Fibroblast of villous mesenchyme (primary cell): ENCODE data around the gene BUD31. TPM values are rescaled to one million over a fixed set of nuclear protein-coding genes. Genes with fewer than 3 reads are reported as not detected.
A peak's percentile ranks its signal among the peaks of the same experiment; 100 is the strongest.
"Not testable (repeated sequence)": the region's sequence is repeated elsewhere in the genome, so short reads cannot be mapped to it uniquely, and the experiment has no call there.

Experiments
- DNase-seq: peaks from one replicate; pipeline ENCODE4 v3.0.0-alpha.2; 2010; ENCODE audit warnings: low read depth
- H3K4me3 ChIP-seq: 2 replicates; pipeline ENCODE4 v1.5.1; 2011; ENCODE audit warnings: low read depth, mild to moderate bottlenecking, low read length
- CTCF ChIP-seq: IDR thresholded peaks from 2 replicates; pipeline ENCODE4 v1.5.1; 2012; ENCODE audit warnings: low read depth, mild to moderate bottlenecking, low read length; ENCODE audit not compliant: insufficient read depth
- total RNA-seq: library from RNA; depleted of rRNA; stranded (reverse); fragments of >200 nt; gene quantifications from 2 replicates; pipeline ENCODE4 v1.2.3, GENCODE V29; 2012

BUD31 gene
- total RNA-seq, 1 donor: 101 TPM

GRCh38 chr7:99374111-99375064, 34.4 kb upstream of the BUD31 start, which contains the start of gene ARPC1B:
ARPC1B (plus strand) TSS chr7:99374730; CDS start chr7:99385715, 10,985 bp downstream.
- peak within 1 kb of the TSS; percentile 78 for H3K4me3 ChIP-seq
- peak; percentile 67 for DNase-seq
- TF ChIP-seq CTCF: no peak

- peak; percentile 68 for DNase-seq
- TF ChIP-seq CTCF: no peak
- peak overlapping the region; percentile 78 for H3K4me3 ChIP-seq
Measured at GRCh38 chr7:99375070-99375807, 33.5 kb upstream of the BUD31 start.

GRCh38 chr7:99379043-99379577, 29.7 kb upstream of the BUD31 start:
- H3K4me3 ChIP-seq: peak overlapping the region; percentile 33
- no peak for TF ChIP-seq CTCF
- DNase-seq: peak; percentile 93

DNA sequence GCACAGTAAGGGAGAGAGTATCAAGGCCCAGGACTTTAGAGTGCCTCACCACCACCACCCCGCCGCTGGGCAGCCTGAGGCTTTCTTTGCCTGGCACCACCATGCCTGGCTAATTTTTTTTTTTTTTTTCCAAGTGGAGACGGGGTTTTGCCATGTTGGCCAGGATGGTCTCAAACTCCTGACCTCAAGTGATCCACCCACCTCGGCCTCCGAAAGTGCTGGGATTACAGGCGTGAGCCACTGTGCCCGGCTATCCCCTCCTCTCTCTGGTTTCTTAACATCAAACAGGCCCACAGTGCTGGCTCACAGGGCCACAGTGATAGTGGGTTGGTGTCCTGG, 29.1 kb upstream of the BUD31 start:
- H3K4me3 ChIP-seq: peak overlapping the region; percentile 33

GRCh38 chr7:99380032-99380822, 28.5 kb upstream of the BUD31 start:
- peak overlapping the region; percentile 33 for H3K4me3 ChIP-seq
- DNase-seq: peak; percentile 48
- TF ChIP-seq CTCF: no peak

More for the DNA sequence above, 29.1 kb upstream of the BUD31 start:
- DNase-seq: not testable (repeated sequence)

GRCh38 chr7:99380823-99381663, 27.7 kb upstream of the BUD31 start:
- no peak for DNase-seq
- no peak for TF ChIP-seq CTCF
- no peak overlapping the region for H3K4me3 ChIP-seq
